Measurements from ENCODE around the gene FSCN2.
A peak's percentile ranks its signal among the peaks of the same experiment; 100 is the strongest.

GRCh38 chr17:81527591-81528383 is at the start of gene FSCN2:
- TF ChIP-seq, protein P1, sequence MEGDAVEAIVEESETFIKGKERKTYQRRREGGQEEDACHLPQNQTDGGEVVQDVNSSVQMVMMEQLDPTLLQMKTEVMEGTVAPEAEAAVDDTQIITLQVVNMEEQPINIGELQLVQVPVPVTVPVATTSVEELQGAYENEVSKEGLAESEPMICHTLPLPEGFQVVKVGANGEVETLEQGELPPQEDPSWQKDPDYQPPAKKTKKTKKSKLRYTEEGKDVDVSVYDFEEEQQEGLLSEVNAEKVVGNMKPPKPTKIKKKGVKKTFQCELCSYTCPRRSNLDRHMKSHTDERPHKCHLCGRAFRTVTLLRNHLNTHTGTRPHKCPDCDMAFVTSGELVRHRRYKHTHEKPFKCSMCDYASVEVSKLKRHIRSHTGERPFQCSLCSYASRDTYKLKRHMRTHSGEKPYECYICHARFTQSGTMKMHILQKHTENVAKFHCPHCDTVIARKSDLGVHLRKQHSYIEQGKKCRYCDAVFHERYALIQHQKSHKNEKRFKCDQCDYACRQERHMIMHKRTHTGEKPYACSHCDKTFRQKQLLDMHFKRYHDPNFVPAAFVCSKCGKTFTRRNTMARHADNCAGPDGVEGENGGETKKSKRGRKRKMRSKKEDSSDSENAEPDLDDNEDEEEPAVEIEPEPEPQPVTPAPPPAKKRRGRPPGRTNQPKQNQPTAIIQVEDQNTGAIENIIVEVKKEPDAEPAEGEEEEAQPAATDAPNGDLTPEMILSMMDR (IDR thresholded peaks at IDR 0.05): peak in 1 of 6 experiments; percentile 12
- no peak for TF ChIP-seq POLR2A (IDR thresholded peaks at IDR 0.05)

All from esophagus squamous epithelium (tissue), 4 donors.